Ishikawa (cell line): ENCODE data around the gene NEAT1.

Experiments
- CEBPB ChIP-seq: IDR thresholded peaks from 2 replicates; pipeline ENCODE4 v1.6.1; 2012
- CREB1 ChIP-seq: IDR thresholded peaks from 2 replicates; pipeline ENCODE4 v1.6.1; 2012; ENCODE audit warnings: low read depth
- EP300 ChIP-seq: IDR thresholded peaks from 2 replicates; pipeline ENCODE4 v1.6.1; 2012; ENCODE audit warnings: borderline replicate concordance
- RAD21 ChIP-seq: IDR thresholded peaks from 2 replicates; pipeline ENCODE4 v1.6.1; 2012; ENCODE audit warnings: low read depth
- TEAD4 ChIP-seq: IDR thresholded peaks from 2 replicates; pipeline ENCODE4 v1.6.1; 2012
- YY1 ChIP-seq: IDR thresholded peaks from 2 replicates; pipeline ENCODE4 v1.6.1; 2012; ENCODE audit warnings: low read depth
- ZBTB7A ChIP-seq: IDR thresholded peaks from 2 replicates; pipeline ENCODE4 v1.6.1; 2012; ENCODE audit warnings: low read depth

- TF ChIP-seq RAD21: no peak
- TF ChIP-seq ZBTB7A: no peak
- no peak for TF ChIP-seq TEAD4
- no peak for TF ChIP-seq EP300
- TF ChIP-seq CEBPB: no peak
- no peak for TF ChIP-seq CREB1
- no peak for TF ChIP-seq YY1
Observed at GRCh38 chr11:65434667-65435410, 12.2 kb downstream of the NEAT1 start.
